ENCODE data around the gene UBE2L6.

UBE2L6 gene

DNA sequence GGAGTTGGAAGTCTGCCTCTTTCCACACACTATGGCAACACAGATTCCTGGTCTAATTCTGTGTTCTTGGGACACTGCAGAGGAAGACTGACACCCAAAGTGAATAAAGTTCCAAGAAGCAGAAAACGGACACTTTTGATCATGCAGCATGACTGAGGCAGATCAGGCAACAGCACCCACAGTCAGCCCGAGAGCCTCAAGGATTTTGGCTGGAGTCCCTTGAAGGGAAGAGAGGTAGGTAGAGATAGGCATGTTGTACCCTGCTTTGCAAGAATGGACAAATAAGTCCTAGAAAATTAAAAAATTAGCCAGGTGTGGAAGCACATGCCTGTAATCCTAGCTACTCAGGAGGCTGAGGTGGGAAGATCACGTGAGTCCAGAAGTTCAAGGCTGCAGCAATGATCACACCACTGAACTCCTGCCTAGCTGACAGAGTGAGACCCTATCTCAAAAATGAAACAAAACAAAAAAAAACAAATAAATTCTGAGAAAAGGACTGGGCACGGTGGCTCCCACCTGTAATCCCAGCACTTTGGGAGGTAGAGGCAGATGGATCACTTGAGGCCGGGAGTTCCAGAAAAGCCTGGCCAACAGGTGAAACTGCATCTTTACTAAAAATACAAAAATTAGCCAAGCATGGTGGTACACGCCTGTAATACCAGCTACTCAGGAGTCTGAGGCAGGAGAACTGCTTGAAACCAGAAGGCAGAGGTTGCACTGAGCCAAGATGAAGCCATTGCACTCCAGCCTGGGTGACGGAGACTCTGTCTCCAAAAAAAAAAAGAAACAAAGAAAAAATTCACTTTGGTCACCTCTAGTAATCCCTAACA, 58.9 kb downstream of the UBE2L6 start:
- in situ Hi-C loops (cut with MboI; ENCODE audit: low pct_unique_long_range_greater_than_20kb, low sequenced_read_pairs): no loop called here
- DNase-seq: no peak

DNA sequence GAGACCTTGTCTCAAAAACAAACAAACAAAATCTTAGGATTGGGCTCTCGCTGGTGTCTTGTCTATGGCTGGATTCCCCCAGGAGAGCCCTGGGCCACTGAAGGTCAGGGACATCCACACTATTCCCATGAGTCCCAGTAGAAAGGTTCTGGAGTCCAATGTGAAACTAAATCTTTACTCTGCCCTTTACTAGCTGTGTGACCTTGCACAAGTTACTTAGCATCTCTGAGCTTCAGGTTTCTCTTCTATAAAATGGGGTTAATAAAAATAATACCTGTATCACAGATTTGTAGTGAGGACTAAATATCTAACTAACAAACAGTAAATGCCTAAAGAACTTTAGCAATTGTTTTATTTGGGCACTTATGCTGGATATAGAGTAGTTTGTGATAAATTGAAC, 61.0 kb downstream of the UBE2L6 start:
- no peak for DNase-seq
- in situ Hi-C loops (cut with MboI; ENCODE audit: low pct_unique_long_range_greater_than_20kb, low sequenced_read_pairs): no loop called here

DNA sequence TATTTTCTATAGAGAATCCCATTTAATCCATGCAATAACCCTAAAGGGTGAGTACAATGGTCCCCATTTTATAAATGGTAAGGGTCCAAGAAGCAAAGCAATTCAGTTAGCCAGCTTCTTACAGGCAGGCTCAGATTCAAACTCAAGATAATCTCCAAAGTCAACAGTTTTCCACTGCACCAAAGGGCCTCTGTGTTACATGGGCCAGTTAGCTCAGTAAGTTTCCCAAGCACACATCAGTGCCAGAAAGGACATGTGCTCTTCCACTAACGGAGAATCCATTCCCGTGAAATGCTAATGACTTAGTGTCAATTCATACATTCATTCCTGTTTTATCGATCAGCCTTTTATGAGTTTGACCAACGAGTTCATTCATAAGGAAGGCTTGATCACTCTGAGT, 63.0 kb downstream of the UBE2L6 start:
- in situ Hi-C loops (cut with MboI; ENCODE audit: low pct_unique_long_range_greater_than_20kb, low sequenced_read_pairs): no loop called here
- no peak for DNase-seq

DNA sequence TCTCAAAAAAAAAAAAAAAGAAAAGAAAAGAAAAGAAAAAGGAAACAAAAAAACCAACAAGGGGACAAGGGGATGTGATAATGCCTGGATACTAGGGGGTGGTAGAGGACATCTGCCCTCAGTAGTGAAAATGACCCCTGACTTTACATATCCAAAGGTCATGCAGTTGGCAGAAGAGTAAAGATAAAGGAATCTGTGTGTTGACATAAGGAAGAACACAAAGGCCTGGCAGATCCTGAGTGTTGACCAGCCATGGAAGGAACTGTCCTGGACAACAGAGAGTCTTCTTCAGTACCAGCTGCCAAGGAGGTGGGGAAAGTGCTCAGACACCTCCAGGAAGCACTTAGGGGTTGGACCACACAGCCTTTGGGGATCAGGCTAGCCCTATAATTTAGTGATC, 64.6 kb downstream of the UBE2L6 start:
- in situ Hi-C loops (cut with MboI; ENCODE audit: low pct_unique_long_range_greater_than_20kb, low sequenced_read_pairs): no loop called here
- no peak for DNase-seq

DNA sequence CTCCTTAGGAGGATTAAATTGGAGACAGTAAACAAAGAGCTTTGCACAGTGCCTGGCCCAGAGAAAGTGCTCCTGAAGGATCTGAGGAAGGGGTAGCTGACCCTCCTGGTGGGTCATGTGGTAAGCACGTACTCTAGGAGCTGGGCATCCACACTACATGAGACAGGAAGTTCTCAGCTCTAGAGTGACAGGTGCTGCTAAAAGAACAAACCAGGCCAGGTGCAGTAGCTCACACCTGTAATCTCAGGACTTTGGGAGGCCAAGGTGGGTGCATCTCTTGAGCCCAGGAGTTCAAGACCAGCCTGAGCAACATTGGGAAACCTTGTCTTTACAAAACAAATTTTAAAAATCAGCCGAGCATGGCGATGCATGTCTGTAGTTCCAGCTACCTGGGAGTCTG, 65.1 kb downstream of the UBE2L6 start:
- no peak for DNase-seq
- in situ Hi-C loops (cut with MboI; ENCODE audit: low pct_unique_long_range_greater_than_20kb, low sequenced_read_pairs): no loop called here

DNA sequence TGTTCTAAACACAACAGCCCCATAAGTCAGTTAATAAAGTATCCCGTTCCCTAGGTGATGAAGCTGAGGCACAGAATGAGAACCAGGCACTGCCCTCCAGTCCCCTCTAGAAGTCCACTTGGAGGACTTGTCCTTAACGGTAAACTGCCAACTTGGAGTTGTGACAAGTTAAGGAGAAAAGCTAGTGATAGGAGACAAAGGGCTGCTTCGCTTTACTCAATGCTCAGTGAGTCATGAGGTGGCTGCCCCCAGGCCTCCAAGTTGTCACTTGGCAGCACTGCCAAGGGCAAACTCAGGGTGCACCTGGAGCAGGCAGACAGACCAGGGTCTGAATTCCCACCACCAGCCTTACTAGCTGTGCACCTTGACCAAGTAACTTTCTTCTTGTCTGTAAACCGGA, 65.5 kb downstream of the UBE2L6 start:
- in situ Hi-C loops (cut with MboI; ENCODE audit: low pct_unique_long_range_greater_than_20kb, low sequenced_read_pairs): no loop called here
- DNase-seq: no peak
